Measurements from ENCODE around the gene PPP2R5D. TPM values are rescaled to one million over a fixed set of nuclear protein-coding genes. Genes with fewer than 3 reads are reported as not detected.

PPP2R5D gene
- total RNA-seq, 6 experiments from 2014 or later, result 37.7 to 50.7 (median 43.4) TPM

- peaks cover 4% of the 10 kb centered on the region; the same call in 1 of the 2 replicates for H3K36me3 Mint-ChIP-seq (ENCODE audit: low read depth)
- TF ChIP-seq CTCF (IDR thresholded peaks at IDR 0.05), result no peak
- H3K4me1 Mint-ChIP-seq (ENCODE audit: low read depth), result no peaks in the 10 kb centered on the region
- DNase-seq, result no peak
- no peaks in the 10 kb centered on the region for H3K9me3 Mint-ChIP-seq
- no peaks in the 10 kb centered on the region for H3K27me3 Mint-ChIP-seq (ENCODE audit: insufficient read depth)
- H3K27ac Mint-ChIP-seq, result no peak overlapping the region
- H3K4me3 Mint-ChIP-seq, result no peak overlapping the region
Measured at GRCh38 chr6:43001843-43002242, 17.5 kb downstream of the PPP2R5D start.

- Mint-ChIP-seq H3K9me3 (no peaks in the 10 kb centered on the region), H3K4me1 (ENCODE audit: low read depth) (no peaks in the 10 kb centered on the region), H3K27me3 (ENCODE audit: insufficient read depth) (no peaks in the 10 kb centered on the region; the same call in 1 of the 2 replicates), H3K4me3 (no peak overlapping the region), H3K36me3 (ENCODE audit: low read depth) (peaks cover 11% of the 10 kb centered on the region; the same call in 1 of the 2 replicates), H3K27ac (no peak overlapping the region)
- TF ChIP-seq CTCF (IDR thresholded peaks at IDR 0.05), result no peak
- no peak for DNase-seq
Measured at GRCh38 chr6:43005844-43006243, 21.5 kb downstream of the PPP2R5D start.

- Mint-ChIP-seq H3K9me3 (no peaks in the 10 kb centered on the region), H3K4me3 (no peak overlapping the region)
Measured at GRCh38 chr6:43006251-43006650, 21.9 kb downstream of the PPP2R5D start.

GRCh38 chr6:43007126-43007525 lies 22.8 kb downstream of the PPP2R5D start:
- Mint-ChIP-seq H3K36me3 (ENCODE audit: low read depth) (peaks cover 19% of the 10 kb centered on the region; the same call in 1 of the 2 replicates), H3K4me3 (no peak overlapping the region), H3K9me3 (no peaks in the 10 kb centered on the region), H3K4me1 (ENCODE audit: low read depth) (peaks cover 10% of the 10 kb centered on the region), H3K27me3 (ENCODE audit: insufficient read depth) (no peaks in the 10 kb centered on the region; the same call in 1 of the 2 replicates), H3K27ac (no peak overlapping the region)
- no peak for TF ChIP-seq CTCF (IDR thresholded peaks at IDR 0.05)
- DNase-seq, result no peak

More at GRCh38 chr6:43006251-43006650, 21.9 kb downstream of the PPP2R5D start:
- Mint-ChIP-seq H3K4me1 (ENCODE audit: low read depth) (0 out of 2 replicates have a peak, but pooled peaks cover under 1% of the 10 kb centered on the region), H3K27me3 (ENCODE audit: insufficient read depth) (no peaks in the 10 kb centered on the region; the same call in 1 of the 2 replicates), H3K27ac (no peak overlapping the region), H3K36me3 (ENCODE audit: low read depth) (peaks cover 11% of the 10 kb centered on the region; the same call in 1 of the 2 replicates)
- DNase-seq, result no peak
- no peak for TF ChIP-seq CTCF (IDR thresholded peaks at IDR 0.05)

- H3K4me3 Mint-ChIP-seq, result no peak overlapping the region
- peak; percentile 70 for TF ChIP-seq CTCF (IDR thresholded peaks at IDR 0.05)
- peaks cover 26% of the 10 kb centered on the region; the same call in 1 of the 2 replicates for H3K36me3 Mint-ChIP-seq (ENCODE audit: low read depth)
- peak; percentile 31 for DNase-seq
- H3K27ac Mint-ChIP-seq, result no peak overlapping the region
- no peaks in the 10 kb centered on the region for H3K9me3 Mint-ChIP-seq
- no peaks in the 10 kb centered on the region; the same call in none of the 2 replicates for H3K27me3 Mint-ChIP-seq (ENCODE audit: insufficient read depth)
- H3K4me1 Mint-ChIP-seq (ENCODE audit: low read depth), result peaks cover 24% of the 10 kb centered on the region
Measured at GRCh38 chr6:43009124-43009523, 24.8 kb downstream of the PPP2R5D start.
